OCI-LY7 (cell line): Measurements from ENCODE around the gene SLC1A7. TPM values are rescaled to one million over a fixed set of nuclear protein-coding genes. Genes with fewer than 3 reads are reported as not detected.

Experiments
- BruUV-seq: library from RNA; stranded (reverse); fragments of 400-500 nt; replicated peaks from 2 replicates; lab custom pipeline; 2021; lab: Mats Ljungman, UMichigan
- CTCF ChIA-PET: fragments of 300-600 bp; sonication (Branson Sonifier 250); formaldehyde crosslinking; loops from one replicate; lab custom pipeline; 2022; ENCODE audit warnings: antibody characterized with exemption; ENCODE audit not compliant: unreplicated experiment; lab: Charles Lee
- POLR2A ChIA-PET: fragments of 300-600 bp; sonication (Branson Sonifier 250); formaldehyde crosslinking; loops from one replicate; lab custom pipeline; 2022; ENCODE audit warnings: antibody characterized with exemption; lab: Charles Lee
- DNase-seq: peaks from one replicate; pipeline ENCODE4 v3.0.0-alpha.2; 2015; ENCODE audit warnings: low spot score
- H2AFZ ChIP-seq: fragments of 200-600 bp; sonication (generic), shearing (Covaris generic); 2 replicates; pipeline ENCODE4 v1.6.1; 2014; ENCODE audit warnings: mild to moderate bottlenecking, antibody characterized with exemption, low read length, moderate library complexity
- H3K27ac ChIP-seq: fragments of 200-600 bp; sonication (generic); 2 replicates; pipeline ENCODE4 v1.5.1; 2014; ENCODE audit warnings: mixed run types, low read depth, mild to moderate bottlenecking, moderate library complexity, low read length, inconsistent platforms; ENCODE audit not compliant: poor library complexity, severe bottlenecking
- H3K36me3 ChIP-seq: fragments of 200-600 bp; sonication (generic); 2 replicates; pipeline ENCODE4 v1.6.1; 2014; ENCODE audit warnings: mild to moderate bottlenecking, antibody characterized with exemption, low read length, moderate library complexity, mixed read lengths; ENCODE audit not compliant: insufficient read depth
- H3K4me1 ChIP-seq: fragments of 200-600 bp; sonication (generic); 2 replicates; pipeline ENCODE4 v1.5.1; 2014; ENCODE audit warnings: mild to moderate bottlenecking, low read length; ENCODE audit not compliant: insufficient read depth, poor library complexity, severe bottlenecking
- H3K4me2 ChIP-seq: fragments of 200-600 bp; sonication (generic); 2 replicates; pipeline ENCODE4 v1.6.1; 2014; ENCODE audit warnings: mild to moderate bottlenecking, low read length
- H3K4me3 ChIP-seq: fragments of 200-600 bp; sonication (generic); 2 replicates; pipeline ENCODE4 v1.5.1; 2014; ENCODE audit warnings: mild to moderate bottlenecking, low read depth, low read length; ENCODE audit not compliant: poor library complexity, severe bottlenecking
- H3K79me2 ChIP-seq: fragments of 200-600 bp; sonication (generic); 2 replicates; pipeline ENCODE4 v1.6.1; 2016; ENCODE audit warnings: low read depth, mild to moderate bottlenecking, low read length, moderate library complexity, mixed read lengths; ENCODE audit not compliant: insufficient read depth
- H3K9me2 ChIP-seq: fragments of 200-600 bp; sonication (generic); 2 replicates; pipeline ENCODE4 v1.6.1; 2016; ENCODE audit warnings: mild to moderate bottlenecking, low read length, mixed read lengths; ENCODE audit not compliant: insufficient read depth
- H3K9me3 ChIP-seq: fragments of 200-600 bp; sonication (generic); 2 replicates; pipeline ENCODE4 v1.6.1; 2014; ENCODE audit warnings: mild to moderate bottlenecking, mixed run types, low read length, mixed read lengths
- H4K20me1 ChIP-seq: fragments of 200-600 bp; sonication (generic); 2 replicates; pipeline ENCODE4 v1.6.1; 2014; ENCODE audit warnings: mild to moderate bottlenecking, antibody characterized with exemption, low read length, moderate library complexity, mixed read lengths; ENCODE audit not compliant: insufficient read depth
- EZH2phosphoT487 ChIP-seq: fragments of 200-600 bp; sonication (generic); IDR thresholded peaks from 2 replicates; pipeline ENCODE4 v1.6.1; 2018; ENCODE audit warnings: low read depth, borderline replicate concordance, mild to moderate bottlenecking, mixed run types, antibody characterized with exemption, low read length, moderate library complexity, mixed read lengths
- intact Hi-C: fragments of 100-400 bp; cut with micrococcal nuclease; formaldehyde crosslinking; loops from one replicate; pipeline ENCODE4 v1.10.0; 2022; ENCODE audit not compliant: unreplicated experiment
- total RNA-seq, 2 experiments: library from RNA; depleted of rRNA in 1 of 2; stranded (reverse); fragments of >200 nt in 1 of 2; shearing (Covaris generic) in 1 of 2; gene quantifications; 2 replicates each; pipeline ENCODE4 v1.2.3, GENCODE V29; 2014 to 2022
- TF ChIP-seq, protein P1 (sequence below): fragments of 200-600 bp; sonication (generic); conservative IDR thresholded peaks from 2 replicates; pipeline ENCODE4 v1.5.1; 2014; ENCODE audit warnings: mild to moderate bottlenecking, antibody characterized with exemption, low read length, moderate library complexity, mixed read lengths

The SLC1A7 gene
- total RNA-seq, 2 experiments from 2014 or later = not detected

DNA sequence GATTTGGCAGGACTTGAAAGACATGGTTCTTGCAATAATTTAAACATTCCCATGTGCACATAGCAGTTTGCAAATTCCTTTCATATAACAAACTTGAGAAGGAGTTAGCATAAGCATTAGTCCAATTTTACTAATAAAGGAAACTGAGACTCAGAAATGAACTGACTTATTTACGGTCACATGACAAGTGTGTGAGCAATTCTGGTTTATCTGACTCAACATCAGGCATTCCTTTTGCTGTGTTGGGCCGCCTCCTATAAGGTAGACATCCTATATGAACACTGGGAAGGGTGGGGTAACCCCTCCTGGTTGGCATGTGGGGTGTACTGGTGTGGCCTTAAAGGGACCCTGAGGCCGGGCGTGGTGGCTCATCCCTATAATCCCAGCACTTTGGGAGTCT is 45.7 kb upstream of the SLC1A7 start:
- no peak for TF ChIP-seq EZH2phosphoT487
- Histone ChIP-seq H4K20me1 (no peaks in the 10 kb centered on the region), H3K4me2 (no peak overlapping the region), H3K9me3 (no peaks in the 10 kb centered on the region), H3K9me2 (no peaks in the 10 kb centered on the region), H3K4me3 (no peak overlapping the region), H3K36me3 (no peaks in the 10 kb centered on the region), H2AFZ (no peak overlapping the region), H3K79me2 (no peaks in the 10 kb centered on the region), H3K4me1 (peaks cover 3% of the 10 kb centered on the region), H3K27ac (no peak overlapping the region)
- CTCF ChIA-PET = no interaction called here
- POLR2A ChIA-PET = no interaction called here
- DNase-seq = no peak
- intact Hi-C loops = no loop called here
- BruUV-seq = no TSS peak

DNA sequence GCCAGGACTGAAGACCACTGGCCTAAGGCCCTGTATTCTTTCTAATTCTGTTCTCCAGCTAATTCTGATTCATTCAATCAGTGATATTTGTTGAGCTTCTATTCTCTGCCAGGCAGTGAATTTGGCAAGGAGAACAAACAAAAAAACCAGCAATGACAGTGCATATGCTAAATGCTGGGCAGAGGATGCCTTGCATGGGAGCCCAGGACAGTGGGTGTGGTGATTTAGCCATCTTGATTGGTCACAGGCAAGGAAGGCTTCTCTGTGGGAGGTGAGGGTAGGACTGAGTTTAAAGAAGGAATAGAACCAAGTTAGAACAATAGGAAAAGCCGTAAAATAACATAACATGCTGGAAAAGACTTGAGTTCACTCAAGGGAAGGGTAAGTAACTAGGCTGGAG is 45.0 kb upstream of the SLC1A7 start:
- POLR2A ChIA-PET = interaction anchor here (0.6 to 1.1 kb wide), 4 partner anchors 9 to 1750 kb away, joined by 3 to 6 read pairs (median 3); no protein-coding TSS in a partner anchor
- peaks cover 3% of the 10 kb centered on the region for H3K4me1 ChIP-seq
- TF ChIP-seq, protein P1, sequence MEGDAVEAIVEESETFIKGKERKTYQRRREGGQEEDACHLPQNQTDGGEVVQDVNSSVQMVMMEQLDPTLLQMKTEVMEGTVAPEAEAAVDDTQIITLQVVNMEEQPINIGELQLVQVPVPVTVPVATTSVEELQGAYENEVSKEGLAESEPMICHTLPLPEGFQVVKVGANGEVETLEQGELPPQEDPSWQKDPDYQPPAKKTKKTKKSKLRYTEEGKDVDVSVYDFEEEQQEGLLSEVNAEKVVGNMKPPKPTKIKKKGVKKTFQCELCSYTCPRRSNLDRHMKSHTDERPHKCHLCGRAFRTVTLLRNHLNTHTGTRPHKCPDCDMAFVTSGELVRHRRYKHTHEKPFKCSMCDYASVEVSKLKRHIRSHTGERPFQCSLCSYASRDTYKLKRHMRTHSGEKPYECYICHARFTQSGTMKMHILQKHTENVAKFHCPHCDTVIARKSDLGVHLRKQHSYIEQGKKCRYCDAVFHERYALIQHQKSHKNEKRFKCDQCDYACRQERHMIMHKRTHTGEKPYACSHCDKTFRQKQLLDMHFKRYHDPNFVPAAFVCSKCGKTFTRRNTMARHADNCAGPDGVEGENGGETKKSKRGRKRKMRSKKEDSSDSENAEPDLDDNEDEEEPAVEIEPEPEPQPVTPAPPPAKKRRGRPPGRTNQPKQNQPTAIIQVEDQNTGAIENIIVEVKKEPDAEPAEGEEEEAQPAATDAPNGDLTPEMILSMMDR = no peak
- no peak for TF ChIP-seq EZH2phosphoT487
- CTCF ChIA-PET = no interaction called here
- H3K27ac ChIP-seq = no peak overlapping the region
- H3K9me3 ChIP-seq = no peaks in the 10 kb centered on the region
- DNase-seq = no peak
- H2AFZ ChIP-seq = no peak overlapping the region
- no peak overlapping the region for H3K4me2 ChIP-seq
- no TSS peak for BruUV-seq
- H3K79me2 ChIP-seq = no peaks in the 10 kb centered on the region
- intact Hi-C loops = no loop called here
- no peaks in the 10 kb centered on the region for H3K9me2 ChIP-seq
- H3K36me3 ChIP-seq = no peaks in the 10 kb centered on the region
- no peak overlapping the region for H3K4me3 ChIP-seq
- H4K20me1 ChIP-seq = no peaks in the 10 kb centered on the region

DNA sequence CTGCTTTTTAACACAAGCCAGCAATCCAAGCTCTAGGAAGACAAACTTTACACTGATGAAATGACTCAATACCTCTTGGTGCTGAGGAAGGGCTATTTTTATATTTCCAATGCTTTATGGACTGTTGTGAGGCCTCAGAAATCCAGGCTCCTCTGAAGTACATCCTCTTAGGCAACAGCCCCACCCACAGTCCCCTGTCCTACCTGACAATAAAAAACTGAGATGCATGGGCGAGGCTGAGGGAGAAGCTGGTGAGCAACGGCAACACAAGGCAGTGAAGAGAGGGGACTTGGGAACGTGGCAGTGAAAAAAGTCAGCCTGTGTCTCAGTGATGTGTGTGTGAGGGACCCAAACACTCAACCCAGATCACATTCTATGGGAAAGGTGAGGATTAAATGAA is 44.1 kb upstream of the SLC1A7 start:
- Histone ChIP-seq H3K4me1 (peaks cover 3% of the 10 kb centered on the region), H3K4me2 (no peak overlapping the region), H3K27ac (no peak overlapping the region), H3K36me3 (no peaks in the 10 kb centered on the region), H4K20me1 (no peaks in the 10 kb centered on the region), H3K9me3 (no peaks in the 10 kb centered on the region), H2AFZ (no peak overlapping the region), H3K79me2 (no peaks in the 10 kb centered on the region), H3K9me2 (no peaks in the 10 kb centered on the region), H3K4me3 (no peak overlapping the region)
- no TSS peak for BruUV-seq
- DNase-seq = no peak
- ChIA-PET POLR2A (interaction anchor here (0.6 to 1.1 kb wide), 3 partner anchors 9 to 1749 kb away, joined by 3 to 6 read pairs (median 3); no protein-coding TSS in a partner anchor), CTCF (no interaction called here)
- no peak for TF ChIP-seq EZH2phosphoT487
- TF ChIP-seq, protein P1 = no peak
- intact Hi-C loops = no loop called here
